ENCODE results near the gene TIGD1.

The TIGD1 gene

GRCh38 chr2:232550354-232551249 is at the start of gene TIGD1, which contains the start of gene EIF4E2:
TSS of gene TIGD1 (minus strand) at chr2:232550557. CDS start at chr2:232549882, 675 bp downstream.
TSS of gene EIF4E2 (plus strand) at chr2:232550689. CDS start at chr2:232550725, 36 bp downstream.
- peaks cover 21% of the 10 kb centered on the region for H3K9me3 ChIP-seq (ENCODE audit: low read length)
- H3K36me3 ChIP-seq (ENCODE audit: insufficient read depth, low read length), result peaks cover 38% of the 10 kb centered on the region
- no peaks in the 10 kb centered on the region for H3K27me3 ChIP-seq (ENCODE audit: insufficient read depth, low read length)
- peak within 1 kb of the TSS; percentile 87 for H2AFZ ChIP-seq (ENCODE audit: low read depth, low read length)
- peak within 1 kb of the TSS; percentile 87 for H3K4me3 ChIP-seq (ENCODE audit: low read length)
- H3K4me1 ChIP-seq (ENCODE audit: insufficient read depth, low read length), result peaks cover 9% of the 10 kb centered on the region

DNA sequence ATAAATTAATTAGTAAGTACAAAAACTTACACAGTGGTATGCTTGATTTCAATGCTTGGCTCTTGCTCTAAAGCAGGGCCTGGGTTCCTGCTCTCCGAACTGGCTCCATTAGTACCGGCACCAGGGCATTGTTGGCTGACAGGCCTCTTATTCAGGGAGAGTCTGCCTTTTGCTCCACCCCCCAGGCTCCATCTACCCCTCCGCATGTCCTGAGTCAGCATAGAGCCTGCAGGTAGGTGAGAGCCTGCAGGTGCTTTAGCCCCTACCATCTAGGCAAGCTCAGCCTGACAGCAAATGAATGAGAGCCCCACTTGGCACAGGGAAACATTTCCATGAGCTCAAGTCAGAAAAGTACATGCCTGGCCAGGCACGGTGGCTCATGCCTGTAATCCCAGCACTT is 47.9 kb upstream of the TIGD1 start:
- no peaks in the 10 kb centered on the region for H3K9me3 ChIP-seq (ENCODE audit: low read length)
- no peaks in the 10 kb centered on the region for H3K27me3 ChIP-seq (ENCODE audit: insufficient read depth, low read length)
- H2AFZ ChIP-seq (ENCODE audit: low read depth, low read length), result no peak overlapping the region
- H3K4me3 ChIP-seq (ENCODE audit: low read length), result no peak overlapping the region
- no peaks in the 10 kb centered on the region for H3K36me3 ChIP-seq (ENCODE audit: insufficient read depth, low read length)
- no peaks in the 10 kb centered on the region for H3K4me1 ChIP-seq (ENCODE audit: insufficient read depth, low read length)

- Histone ChIP-seq H3K9me3 (ENCODE audit: low read length) (no peaks in the 10 kb centered on the region), H3K4me1 (ENCODE audit: insufficient read depth, low read length) (no peaks in the 10 kb centered on the region), H3K4me3 (ENCODE audit: low read length) (no peak overlapping the region), H2AFZ (ENCODE audit: low read depth, low read length) (no peak overlapping the region), H3K36me3 (ENCODE audit: insufficient read depth, low read length) (no peaks in the 10 kb centered on the region), H3K27me3 (ENCODE audit: insufficient read depth, low read length) (no peaks in the 10 kb centered on the region)
These were observed 47.2 kb upstream of the TIGD1 start for GRCh38 chr2:232597362-232598079.

GRCh38 chr2:232593982-232594381 is 43.6 kb upstream of the TIGD1 start:
- no peaks in the 10 kb centered on the region for H3K4me1 ChIP-seq (ENCODE audit: insufficient read depth, low read length)
- H3K27me3 ChIP-seq (ENCODE audit: insufficient read depth, low read length), result no peaks in the 10 kb centered on the region
- no peaks in the 10 kb centered on the region for H3K36me3 ChIP-seq (ENCODE audit: insufficient read depth, low read length)
- H3K9me3 ChIP-seq (ENCODE audit: low read length), result no peaks in the 10 kb centered on the region
- no peak overlapping the region for H3K4me3 ChIP-seq (ENCODE audit: low read length)
- H2AFZ ChIP-seq (ENCODE audit: low read depth, low read length), result no peak overlapping the region

GRCh38 chr2:232592772-232593395 is 42.5 kb upstream of the TIGD1 start:
- H3K36me3 ChIP-seq (ENCODE audit: insufficient read depth, low read length), result no peaks in the 10 kb centered on the region
- no peaks in the 10 kb centered on the region for H3K9me3 ChIP-seq (ENCODE audit: low read length)
- no peaks in the 10 kb centered on the region for H3K27me3 ChIP-seq (ENCODE audit: insufficient read depth, low read length)
- no peaks in the 10 kb centered on the region for H3K4me1 ChIP-seq (ENCODE audit: insufficient read depth, low read length)
- no peak overlapping the region for H3K4me3 ChIP-seq (ENCODE audit: low read length)
- no peak overlapping the region for H2AFZ ChIP-seq (ENCODE audit: low read depth, low read length)

DNA sequence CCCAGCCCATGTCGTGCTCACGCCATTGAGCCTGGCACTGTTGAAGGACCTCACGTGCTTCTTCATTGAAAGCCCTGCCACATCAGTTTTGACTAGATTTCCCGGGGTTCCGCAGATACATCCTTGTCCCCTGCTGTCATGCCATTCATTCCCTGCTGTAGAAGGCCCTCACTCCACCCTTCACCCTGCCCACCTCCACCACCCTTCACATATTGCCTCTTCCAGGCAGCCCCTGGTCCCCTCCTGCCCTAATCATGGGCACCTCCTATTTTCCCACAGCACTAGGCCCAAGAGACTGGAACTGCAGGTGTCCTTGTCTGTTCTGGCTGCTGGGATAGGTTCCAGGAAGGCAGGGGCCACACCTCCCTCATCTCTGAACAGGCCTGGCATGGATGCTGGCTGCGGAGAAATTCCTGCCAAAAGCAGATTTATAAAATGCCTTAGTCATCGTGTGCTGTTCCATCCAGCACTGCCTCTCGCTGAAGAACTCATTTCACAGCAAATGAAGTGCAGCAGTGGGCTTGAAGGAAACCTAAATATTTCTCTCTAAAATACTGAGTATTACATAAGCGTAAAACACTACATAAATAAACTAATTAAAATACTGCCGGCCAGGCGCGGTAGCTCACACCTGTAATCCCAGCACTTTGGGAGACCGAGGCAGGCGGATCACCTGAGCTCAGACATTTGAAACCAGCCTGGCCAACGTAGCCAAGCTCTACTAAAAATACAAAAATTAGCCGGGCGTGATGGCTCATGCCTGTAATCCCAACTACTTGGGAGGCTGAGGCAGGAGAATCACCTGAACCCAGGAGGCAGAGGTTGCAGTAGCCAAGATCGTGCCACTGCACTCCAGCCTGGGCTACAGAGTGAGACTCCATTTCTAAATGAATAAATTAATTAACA is 38.6 kb upstream of the TIGD1 start:
- no peaks in the 10 kb centered on the region for H3K4me1 ChIP-seq (ENCODE audit: insufficient read depth, low read length)
- H3K27me3 ChIP-seq (ENCODE audit: insufficient read depth, low read length), result no peaks in the 10 kb centered on the region
- no peak overlapping the region for H2AFZ ChIP-seq (ENCODE audit: low read depth, low read length)
- no peak overlapping the region for H3K4me3 ChIP-seq (ENCODE audit: low read length)
- peaks cover 3% of the 10 kb centered on the region for H3K36me3 ChIP-seq (ENCODE audit: insufficient read depth, low read length)
- H3K9me3 ChIP-seq (ENCODE audit: low read length), result no peaks in the 10 kb centered on the region

DNA sequence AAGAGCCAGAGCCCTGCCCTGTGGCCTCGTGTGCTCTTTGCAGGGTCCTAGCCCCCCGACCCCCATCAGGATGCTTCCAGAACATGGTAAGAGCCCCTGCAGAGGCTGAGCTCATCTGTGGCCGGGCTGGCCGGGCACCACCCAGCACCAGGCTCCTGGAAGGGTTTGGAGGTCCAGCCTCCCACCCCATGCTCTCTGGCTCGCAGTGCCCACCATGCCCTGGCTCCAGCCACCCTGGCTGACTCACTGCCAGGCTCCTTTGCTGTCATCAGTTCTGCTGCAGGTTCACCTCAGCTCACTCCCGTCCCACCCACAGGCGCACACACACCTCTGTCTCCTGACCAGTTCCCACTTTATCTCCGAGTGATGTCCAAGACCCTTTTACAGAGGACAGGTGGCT is 37.7 kb upstream of the TIGD1 start:
- H2AFZ ChIP-seq (ENCODE audit: low read depth, low read length), result no peak overlapping the region
- no peaks in the 10 kb centered on the region for H3K9me3 ChIP-seq (ENCODE audit: low read length)
- H3K4me3 ChIP-seq (ENCODE audit: low read length), result no peak overlapping the region
- no peaks in the 10 kb centered on the region for H3K27me3 ChIP-seq (ENCODE audit: insufficient read depth, low read length)
- peaks cover 8% of the 10 kb centered on the region for H3K36me3 ChIP-seq (ENCODE audit: insufficient read depth, low read length)
- H3K4me1 ChIP-seq (ENCODE audit: insufficient read depth, low read length), result no peaks in the 10 kb centered on the region

DNA sequence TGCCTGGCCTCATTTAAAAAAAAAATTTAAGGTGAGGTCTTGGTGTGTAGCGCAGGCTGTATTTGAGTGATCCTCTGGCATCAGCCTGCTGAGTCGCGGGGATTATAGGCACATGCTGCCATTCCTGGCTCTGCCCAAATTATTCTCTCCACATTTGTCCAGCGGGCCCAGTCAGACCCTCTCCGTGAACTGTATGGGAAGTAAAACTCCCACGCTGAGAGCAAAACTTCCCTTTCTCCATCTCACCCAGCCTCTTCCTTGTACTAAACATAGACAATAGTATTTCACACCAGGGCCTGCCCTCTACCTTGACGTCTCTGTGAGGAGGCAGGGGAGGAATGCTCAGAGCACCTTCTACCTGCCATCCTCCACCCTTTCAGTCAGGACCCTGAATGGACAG is 37.2 kb upstream of the TIGD1 start:
- H2AFZ ChIP-seq (ENCODE audit: low read depth, low read length), result no peak overlapping the region

DNA sequence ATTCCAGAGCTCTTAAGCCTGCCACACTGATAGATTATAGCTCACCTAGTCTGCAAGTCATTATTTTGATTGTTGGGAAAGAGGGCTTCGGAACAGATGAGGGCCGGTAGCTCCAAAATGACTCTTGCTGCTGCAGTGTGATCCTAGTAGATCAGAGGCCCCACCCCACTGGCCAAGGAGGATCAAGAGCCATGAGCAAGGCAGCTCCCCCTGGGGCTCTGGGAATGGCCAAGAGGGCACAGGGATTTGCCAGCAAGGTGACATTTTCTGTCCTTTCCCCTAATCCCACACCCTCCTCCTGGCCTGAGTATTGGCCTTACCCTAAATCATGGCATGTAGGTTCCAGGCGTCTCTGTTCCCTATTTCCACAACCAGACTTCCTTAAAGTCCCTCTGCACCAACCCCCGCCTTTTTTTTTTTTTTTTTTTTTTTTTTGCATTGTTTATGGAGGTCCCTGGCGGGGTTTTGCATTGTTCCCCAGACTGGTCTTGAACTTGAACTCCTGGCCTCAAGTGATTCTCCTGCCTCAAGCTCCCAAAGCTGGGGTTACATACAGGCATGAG is 36.7 kb upstream of the TIGD1 start:
- Histone ChIP-seq H2AFZ (ENCODE audit: low read depth, low read length) (no peak overlapping the region), H3K4me1 (ENCODE audit: insufficient read depth, low read length) (no peaks in the 10 kb centered on the region), H3K4me3 (ENCODE audit: low read length) (no peak overlapping the region), H3K36me3 (ENCODE audit: insufficient read depth, low read length) (peaks cover 14% of the 10 kb centered on the region), H3K9me3 (ENCODE audit: low read length) (no peaks in the 10 kb centered on the region), H3K27me3 (ENCODE audit: insufficient read depth, low read length) (no peaks in the 10 kb centered on the region)

More for the DNA sequence above, 37.2 kb upstream of the TIGD1 start:
- Histone ChIP-seq H3K27me3 (ENCODE audit: insufficient read depth, low read length) (no peaks in the 10 kb centered on the region), H3K4me1 (ENCODE audit: insufficient read depth, low read length) (no peaks in the 10 kb centered on the region), H3K36me3 (ENCODE audit: insufficient read depth, low read length) (peaks cover 11% of the 10 kb centered on the region), H3K9me3 (ENCODE audit: low read length) (no peaks in the 10 kb centered on the region), H3K4me3 (ENCODE audit: low read length) (no peak overlapping the region)

DNA sequence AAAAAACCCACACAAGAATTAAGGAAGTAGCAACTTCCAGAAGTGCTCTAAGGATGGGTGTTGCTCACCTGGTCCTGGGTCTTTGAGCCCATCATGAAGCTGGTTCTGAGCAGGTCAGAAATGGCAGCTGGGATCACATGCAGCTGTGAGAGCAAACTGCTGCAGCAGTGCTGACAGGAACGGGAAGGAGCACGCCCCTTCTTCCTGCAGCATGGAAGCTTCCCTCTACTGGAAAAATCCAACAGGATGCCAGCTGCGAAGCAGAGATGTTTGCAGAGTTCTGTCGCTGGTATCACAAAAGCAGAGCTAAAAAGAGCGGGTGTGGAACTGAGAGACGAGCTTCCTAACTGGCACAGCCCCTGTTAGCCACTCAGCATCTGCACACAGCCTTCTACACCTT is 33.9 kb upstream of the TIGD1 start:
- no peaks in the 10 kb centered on the region for H3K9me3 ChIP-seq (ENCODE audit: low read length)

DNA sequence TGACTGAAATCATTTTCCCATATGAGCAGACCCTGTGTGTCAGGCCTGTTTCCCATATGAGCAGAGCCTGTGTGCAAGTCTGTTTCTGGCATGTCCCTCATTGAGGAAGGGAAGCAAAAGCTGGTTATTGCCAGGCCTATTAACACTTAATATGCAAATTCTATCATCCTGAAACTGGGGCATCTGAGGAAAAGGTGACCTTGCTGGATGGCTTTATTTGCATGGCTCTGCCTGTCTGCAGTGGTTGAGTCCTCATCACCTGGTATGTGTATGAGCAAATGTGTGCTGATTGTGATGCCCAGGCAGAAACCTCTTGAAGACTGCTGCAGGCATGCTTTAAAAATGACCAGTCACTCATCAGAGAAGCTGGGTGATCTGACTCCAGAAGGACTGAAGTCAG is 31.4 kb upstream of the TIGD1 start:
- Histone ChIP-seq H3K36me3 (ENCODE audit: insufficient read depth, low read length) (peaks cover 44% of the 10 kb centered on the region), H3K4me1 (ENCODE audit: insufficient read depth, low read length) (no peaks in the 10 kb centered on the region), H2AFZ (ENCODE audit: low read depth, low read length) (no peak overlapping the region), H3K9me3 (ENCODE audit: low read length) (no peaks in the 10 kb centered on the region), H3K27me3 (ENCODE audit: insufficient read depth, low read length) (no peaks in the 10 kb centered on the region), H3K4me3 (ENCODE audit: low read length) (no peak overlapping the region)

More for the DNA sequence above, 33.9 kb upstream of the TIGD1 start:
- Histone ChIP-seq H2AFZ (ENCODE audit: low read depth, low read length) (no peak overlapping the region), H3K36me3 (ENCODE audit: insufficient read depth, low read length) (peaks cover 34% of the 10 kb centered on the region), H3K4me1 (ENCODE audit: insufficient read depth, low read length) (no peaks in the 10 kb centered on the region), H3K4me3 (ENCODE audit: low read length) (no peak overlapping the region), H3K27me3 (ENCODE audit: insufficient read depth, low read length) (no peaks in the 10 kb centered on the region)

- Histone ChIP-seq H3K9me3 (ENCODE audit: low read length) (no peaks in the 10 kb centered on the region), H3K36me3 (ENCODE audit: insufficient read depth, low read length) (peaks cover 44% of the 10 kb centered on the region), H3K4me1 (ENCODE audit: insufficient read depth, low read length) (no peaks in the 10 kb centered on the region), H3K4me3 (ENCODE audit: low read length) (no peak overlapping the region), H2AFZ (ENCODE audit: low read depth, low read length) (no peak overlapping the region), H3K27me3 (ENCODE audit: insufficient read depth, low read length) (no peaks in the 10 kb centered on the region)
These were observed 30.3 kb upstream of the TIGD1 start for GRCh38 chr2:232580648-232580981.
